Stimulated activated CD8-positive, alpha-beta memory T cell treated with anti-CD3 and anti-CD28 coated beads, Interleukin-4, amount 100 ng/mL, for 24 hours (primary cell): ENCODE data around the gene SNX18.

Source experiments
- DNase-seq: peaks from one replicate; pipeline ENCODE4 v3.0.0-alpha.2; 2020; ENCODE audit warnings: low read depth

The SNX18 gene

DNA sequence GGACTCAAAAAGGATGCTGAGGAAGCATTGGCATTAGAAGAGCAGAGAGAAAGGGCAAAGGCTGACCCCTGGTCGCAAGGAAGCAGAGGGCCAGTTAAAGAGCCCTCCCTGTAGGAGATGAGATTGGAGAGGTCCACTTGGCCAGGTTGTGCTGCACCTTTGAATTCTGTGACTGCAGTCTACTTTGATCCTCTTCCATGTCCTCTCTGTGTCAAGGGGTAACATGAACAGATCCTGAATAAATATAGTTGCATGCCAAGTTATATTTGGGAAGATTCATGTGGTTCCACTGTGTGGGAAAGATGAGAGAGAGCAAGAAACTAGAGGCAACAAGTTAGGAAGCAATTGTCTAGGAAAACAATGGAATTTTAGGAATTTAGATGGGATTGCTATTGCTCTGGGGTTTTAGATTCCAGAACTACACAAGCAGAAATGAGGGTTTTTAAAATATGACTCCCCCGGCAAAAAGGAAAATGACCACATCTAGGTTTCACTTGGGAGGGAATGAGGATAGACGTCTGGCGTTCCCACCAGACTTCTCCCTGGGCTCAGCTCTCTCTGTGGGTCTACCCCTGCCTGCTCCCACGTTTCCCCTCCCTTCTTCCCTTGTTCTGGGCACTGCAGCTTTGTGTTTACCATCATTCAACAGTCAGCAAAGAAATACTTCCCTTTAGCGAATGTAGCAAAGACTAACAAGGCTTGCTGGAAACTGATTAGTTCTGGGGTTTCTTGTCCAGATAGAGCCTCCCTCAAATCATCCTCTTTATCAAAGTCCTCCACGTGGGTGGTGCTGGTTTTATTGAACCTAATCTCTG is 63.6 kb downstream of the SNX18 start:
- no peak for DNase-seq

DNA sequence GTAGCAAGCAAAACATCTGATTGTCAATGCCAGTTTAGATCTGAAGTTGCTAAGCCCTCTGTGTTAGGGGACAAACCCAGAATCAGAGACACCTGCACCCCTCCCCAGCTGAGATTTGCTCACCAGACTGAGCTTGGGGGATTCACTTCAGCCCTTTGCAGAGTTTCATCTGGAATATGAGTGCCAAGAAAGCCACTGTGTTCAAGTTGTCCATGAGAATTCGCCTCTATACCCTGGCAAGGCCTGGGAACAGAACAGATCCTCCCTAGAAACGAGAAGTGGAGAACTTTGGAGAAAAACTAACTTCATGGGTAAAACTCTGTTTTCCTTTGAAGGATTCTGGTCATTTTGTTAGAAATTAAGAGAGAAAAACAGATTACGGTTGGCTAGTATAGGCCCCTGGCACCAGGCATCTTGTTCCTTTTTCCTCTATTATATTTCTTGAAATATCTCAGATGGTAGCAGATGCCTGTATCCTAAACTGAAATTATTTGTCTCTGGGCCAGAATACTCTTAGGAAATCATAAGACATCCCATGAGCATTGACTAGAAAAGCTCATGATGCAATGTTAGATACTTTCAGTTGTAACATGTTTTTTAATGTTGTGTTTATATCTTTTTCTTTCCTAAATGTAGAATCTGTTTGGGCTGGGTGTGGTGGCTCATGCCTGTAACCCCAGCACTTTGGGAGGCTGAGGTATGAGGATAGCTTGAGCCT is 64.4 kb downstream of the SNX18 start:
- no peak for DNase-seq

DNA sequence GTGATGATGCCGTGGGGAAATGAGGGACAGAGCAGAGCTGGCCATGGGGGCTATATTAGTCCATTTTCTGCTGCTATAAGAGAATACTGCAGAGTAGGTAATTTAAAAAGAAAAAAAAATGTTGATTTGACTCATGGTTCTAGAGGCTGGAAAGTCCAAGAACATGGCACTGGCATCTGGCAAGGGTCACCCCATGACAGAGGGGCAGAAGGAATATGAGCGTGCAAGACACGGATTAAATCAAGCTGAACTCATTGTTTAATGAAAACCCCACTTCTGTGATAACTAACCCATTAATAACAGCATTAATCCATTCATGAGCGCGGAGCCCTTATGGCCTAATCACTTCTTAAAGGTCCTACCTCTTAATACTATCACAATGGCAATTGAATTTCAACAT is 68.8 kb downstream of the SNX18 start:
- no peak for DNase-seq

DNA sequence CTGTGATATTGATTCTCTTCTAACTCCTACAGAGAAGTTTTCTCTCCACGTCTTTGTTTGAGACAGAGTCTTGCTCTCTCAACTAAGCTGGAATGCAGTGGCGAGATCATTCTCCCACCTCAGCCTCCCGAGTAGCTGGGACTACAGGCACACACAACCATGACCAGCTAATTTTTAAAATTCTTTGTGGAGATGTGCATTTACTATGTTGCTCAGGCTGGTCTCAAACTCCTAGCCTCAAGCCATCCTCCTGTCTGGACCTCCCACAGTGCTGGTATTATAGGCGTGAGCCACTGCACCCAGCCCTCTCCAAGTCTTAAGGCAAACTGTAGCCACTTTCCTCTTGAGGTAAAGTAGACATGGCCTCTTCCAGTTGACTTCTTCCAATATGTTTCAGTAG is 72.2 kb downstream of the SNX18 start:
- no peak for DNase-seq

DNA sequence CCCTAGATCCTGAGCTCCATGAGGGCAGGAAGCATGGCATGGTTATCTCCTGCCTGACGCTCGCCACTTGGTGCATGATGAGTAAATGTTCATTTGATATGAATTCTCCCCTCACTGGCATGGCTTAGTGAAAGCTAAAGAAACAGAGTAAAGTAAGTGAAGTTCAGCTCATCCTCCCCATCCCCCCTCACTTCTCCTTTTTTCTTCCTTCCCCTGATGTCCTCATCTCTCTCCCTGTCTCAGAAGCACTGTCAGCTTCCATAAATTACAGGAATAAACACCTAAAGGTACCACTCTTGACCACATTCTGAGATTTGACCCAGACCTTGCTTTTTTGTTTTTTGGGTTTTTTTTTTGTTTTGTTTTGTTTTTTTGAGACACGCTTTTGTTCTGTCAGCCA is 73.3 kb downstream of the SNX18 start:
- DNase-seq: no peak

DNA sequence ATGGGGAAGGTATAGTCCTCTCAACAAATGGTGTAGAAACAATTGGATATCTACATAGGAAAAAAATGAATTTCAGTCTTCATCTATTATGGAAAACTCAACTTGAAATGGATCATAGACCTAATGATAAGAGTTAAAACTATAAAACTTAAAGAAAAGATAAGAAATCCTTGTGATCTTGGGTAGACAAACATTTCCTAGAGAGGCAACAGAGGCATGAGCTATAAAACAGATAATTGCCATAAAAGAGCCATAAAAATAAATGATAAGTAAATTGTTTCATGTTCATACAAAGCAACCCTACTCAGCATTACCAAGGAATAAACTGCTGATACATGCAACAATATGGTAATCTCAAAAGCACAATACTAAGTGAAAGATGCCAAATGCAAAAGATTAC is 76.2 kb downstream of the SNX18 start:
- DNase-seq: no peak

DNA sequence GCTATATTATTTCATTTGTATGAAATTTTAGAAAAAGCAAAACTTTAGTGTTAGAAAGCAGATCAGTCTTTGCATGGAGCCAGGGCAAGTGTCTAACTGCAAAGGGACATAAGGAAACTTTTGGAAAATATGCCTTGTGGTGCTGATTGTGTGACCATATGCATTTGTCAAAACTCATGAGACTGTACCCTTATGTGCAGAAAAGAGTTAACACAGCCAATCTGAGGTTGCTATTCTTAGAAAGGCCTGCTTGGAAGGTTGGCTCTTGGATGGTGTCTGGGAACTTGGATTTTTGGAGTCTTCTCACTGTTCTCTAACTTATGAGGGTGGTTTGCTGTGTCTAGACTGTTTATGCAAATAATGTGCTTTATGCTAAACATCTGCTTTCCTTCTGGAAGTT is 76.6 kb downstream of the SNX18 start:
- no peak for DNase-seq

DNA sequence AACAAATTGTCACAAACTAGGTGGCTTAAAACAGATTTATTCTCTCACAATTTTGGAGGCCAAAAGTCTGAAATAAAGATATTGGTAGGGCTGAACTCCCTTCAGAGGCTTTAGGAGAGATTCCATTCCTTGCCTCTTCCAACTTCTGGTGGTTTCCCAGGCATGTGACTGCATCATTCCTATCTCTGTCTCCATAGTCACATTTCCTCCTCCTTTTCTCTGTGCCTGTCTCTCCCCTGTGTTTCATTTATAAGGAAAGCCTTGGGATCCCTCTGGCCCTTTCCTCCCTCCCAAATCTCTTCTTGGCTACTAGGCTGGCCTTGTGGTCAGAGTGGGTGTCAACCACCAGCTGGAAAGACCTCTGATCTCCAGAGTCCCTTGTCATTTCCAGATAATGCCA is 78.2 kb downstream of the SNX18 start:
- DNase-seq: no peak
